ENCODE results near the gene TSKS.

The TSKS gene

DNA sequence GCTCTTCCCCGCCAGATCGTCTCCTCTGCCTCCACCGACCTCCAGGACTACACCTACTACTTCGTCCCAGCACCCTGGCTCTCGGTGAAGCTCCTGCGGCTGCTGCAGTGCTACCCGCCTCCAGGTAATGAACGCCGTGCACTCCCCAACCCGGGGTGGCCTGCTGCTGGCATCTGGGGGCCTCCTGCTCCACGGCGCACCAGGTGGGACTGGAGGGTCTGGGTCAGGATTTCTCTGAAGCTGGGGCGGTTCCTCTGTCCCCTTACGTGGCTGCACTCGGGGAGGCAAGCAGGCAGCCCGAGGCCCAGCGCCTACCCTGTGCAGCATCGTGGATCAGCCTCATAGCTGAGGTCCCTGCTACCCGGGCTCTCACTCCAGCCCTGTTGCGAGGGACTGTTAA lies 32.5 kb upstream of the TSKS start:
- DNase-seq (ENCODE audit: low read depth in 2 of 2, low spot score in 1 of 2), result no peak

DNA sequence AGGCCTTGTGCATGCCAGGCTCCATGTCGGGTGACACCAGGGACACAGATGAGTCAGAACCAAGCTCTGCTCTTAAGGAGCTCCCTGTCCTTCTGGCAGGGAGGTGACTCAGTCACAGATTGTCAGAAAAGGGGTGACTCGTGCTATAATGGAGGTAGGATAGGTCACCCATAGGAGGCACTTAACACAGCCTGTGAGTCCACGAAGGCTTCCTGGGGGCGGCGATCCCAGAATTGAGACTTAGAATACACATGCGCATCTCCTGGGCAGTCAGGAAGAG lies 30.4 kb upstream of the TSKS start:
- no peak for DNase-seq (ENCODE audit: low read depth in 2 of 2, low spot score in 1 of 2)

DNA sequence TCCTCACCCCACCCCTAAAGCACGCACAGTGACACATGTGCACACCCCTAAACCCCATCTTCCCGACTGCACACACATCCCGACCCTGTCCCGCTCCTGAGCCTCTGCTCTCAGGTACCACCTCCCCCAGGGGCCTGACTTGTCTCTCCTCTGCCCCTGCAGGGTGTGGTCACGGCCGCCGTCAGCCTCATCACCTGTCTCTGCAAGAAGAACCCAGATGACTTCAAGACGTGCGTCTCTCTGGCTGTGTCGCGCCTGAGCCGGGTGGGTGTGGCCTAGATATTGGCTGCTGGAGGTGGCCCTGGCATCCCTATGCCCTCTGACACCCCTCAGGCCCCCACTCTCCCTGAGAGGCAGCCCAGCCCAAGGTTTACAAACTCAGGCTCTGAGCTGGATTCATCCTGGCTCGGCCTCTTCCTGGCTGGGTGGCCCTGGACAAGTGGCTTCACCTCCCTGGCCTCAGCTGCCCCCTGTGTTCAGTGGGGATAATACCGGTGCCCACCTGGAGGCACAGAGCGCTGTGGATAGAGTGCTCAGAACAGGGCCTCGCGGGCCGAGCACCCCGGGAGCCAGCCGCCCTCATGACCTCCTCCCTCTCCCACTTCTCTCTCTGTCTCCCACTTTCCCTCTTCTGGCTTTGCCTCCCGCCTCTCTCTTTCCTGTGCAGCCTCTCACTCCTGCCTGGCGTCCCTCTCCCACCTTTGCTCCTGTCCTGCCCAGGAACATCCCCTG lies 29.9 kb upstream of the TSKS start:
- no peak for DNase-seq (ENCODE audit: low read depth in 2 of 2, low spot score in 1 of 2)

DNA sequence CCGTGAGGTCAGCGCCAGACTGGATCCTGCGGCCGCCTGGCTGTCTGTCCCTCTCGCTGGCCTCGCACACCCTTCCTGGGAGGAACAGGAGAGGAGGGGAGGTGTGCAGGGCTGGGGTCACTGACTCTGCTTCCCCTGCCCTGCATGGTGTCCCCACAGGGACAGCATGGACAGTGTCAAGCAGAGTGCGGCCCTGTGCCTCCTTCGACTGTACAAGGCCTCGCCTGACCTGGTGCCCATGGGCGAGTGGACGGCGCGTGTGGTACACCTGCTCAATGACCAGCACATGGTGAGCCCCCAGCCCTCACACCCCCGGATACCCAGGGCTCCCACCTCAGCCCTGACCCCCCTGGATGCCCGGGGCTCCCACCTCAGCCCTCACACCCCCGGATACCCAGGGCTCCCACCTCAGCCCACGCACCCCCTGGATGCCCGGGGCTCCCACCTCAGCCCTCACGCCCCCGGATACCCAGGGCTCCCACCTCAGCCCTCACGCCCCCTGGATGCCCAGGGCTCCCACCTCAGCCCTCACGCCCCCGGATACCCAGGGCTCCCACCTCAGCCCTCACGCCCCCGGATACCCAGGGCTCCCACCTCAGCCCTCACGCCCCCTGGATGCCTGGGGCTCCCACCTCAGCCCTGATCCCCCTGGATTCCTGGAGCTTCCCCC lies 28.8 kb upstream of the TSKS start:
- DNase-seq (ENCODE audit: low read depth in 2 of 2, low spot score in 1 of 2), result no peak

DNA sequence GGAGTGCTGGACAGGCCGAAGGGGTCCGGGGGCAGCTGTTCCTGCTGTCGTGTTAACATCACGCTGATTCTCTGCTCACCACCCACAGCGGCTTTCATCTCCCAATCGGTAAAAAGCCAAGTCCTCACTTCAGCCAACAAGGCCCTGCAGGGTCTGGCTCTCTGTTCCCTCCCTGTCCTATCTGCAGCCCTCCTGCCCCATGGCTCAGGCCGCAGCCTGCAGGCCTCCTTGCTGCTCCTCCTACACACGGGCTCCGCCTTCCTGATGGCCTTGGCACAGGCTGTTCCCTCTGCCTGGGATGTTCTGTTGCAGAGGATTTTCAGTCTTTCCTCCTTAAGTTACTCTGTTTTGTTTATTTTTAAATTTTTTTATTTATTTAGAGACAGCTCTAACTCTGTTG lies 27.8 kb upstream of the TSKS start:
- no peak for DNase-seq (ENCODE audit: low read depth in 2 of 2, low spot score in 1 of 2)

DNA sequence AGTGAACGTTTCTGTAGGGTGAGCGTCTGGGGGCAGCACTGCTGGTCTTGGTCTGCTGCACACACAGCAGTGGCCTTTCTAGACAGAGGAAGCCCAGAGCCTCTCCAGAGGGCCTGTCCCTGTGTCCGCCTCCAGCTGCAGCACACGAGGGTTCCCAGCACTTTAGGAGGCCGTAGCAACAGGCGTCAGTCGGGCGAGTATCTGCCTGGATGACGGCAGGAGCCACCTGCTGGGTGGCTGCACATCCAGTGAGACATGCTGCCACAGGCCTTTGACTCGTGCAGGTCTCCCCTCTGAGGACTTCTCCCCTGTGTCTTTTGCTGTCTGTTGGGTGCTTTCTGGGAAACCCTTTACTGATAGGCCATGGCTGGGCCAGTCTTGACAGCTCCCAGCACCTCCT lies 25.8 kb upstream of the TSKS start:
- no peak for DNase-seq (ENCODE audit: low read depth in 2 of 2, low spot score in 1 of 2)

DNA sequence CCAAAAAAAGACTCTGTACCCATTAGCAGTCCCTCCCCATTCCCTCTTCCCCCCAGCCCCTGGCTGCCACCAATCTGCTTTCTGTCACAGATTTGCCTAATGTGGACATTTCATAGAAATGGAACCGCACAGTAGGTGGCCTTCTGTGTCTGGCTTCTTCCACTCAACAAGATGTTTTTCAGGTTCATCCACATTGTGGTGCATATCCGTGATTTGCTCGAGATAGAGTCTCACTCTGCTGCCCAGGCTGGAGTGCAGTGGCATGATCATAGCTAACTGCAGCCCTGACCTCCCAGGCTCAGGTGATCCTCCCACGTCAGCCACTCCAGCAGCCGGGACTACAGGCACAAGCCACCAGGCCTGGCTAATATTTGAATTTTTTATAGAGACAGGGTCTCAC lies 24.6 kb upstream of the TSKS start:
- no peak for DNase-seq (ENCODE audit: low read depth in 2 of 2, low spot score in 1 of 2)

DNA sequence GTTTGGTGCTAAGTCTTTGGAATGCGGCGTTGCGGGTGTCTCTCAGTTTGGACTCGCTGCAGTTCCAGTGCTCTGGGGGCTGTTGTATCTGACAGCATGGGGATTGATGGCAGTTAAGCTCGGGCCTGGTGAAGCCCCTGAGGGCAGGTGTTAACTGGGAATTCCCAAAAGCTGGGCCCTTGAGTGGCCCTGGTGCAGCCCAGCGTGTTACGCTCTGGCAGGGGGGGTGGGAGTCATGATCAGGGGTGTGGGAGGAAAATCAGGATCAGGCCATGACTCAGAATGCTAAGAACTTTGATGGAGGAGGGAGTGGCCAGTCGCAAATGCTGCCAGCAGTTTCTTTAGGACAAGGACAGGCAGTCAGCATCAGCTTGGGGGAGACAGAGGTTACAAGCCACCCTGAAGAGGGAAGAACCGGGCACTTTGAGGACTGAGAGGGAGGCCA lies 23.3 kb upstream of the TSKS start:
- DNase-seq (ENCODE audit: low read depth in 2 of 2, low spot score in 1 of 2), result no peak

DNA sequence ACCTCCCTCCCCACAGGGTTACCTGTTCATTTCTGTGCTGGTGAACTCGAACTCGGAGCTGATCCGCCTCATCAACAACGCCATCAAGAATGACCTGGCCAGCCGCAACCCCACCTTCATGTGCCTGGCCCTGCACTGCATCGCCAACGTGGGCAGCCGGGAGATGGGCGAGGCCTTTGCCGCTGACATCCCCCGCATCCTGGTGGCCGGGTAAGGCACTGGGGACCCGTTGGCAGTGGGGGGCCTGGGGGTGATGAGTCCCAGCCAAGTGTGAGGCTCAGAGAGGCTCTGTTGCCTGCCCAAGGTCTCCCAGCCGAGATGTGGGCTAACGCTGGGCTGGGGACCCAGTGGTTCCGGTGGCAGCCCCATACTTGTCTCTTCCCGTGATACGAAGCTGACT lies 19.4 kb upstream of the TSKS start:
- no peak for DNase-seq (ENCODE audit: low read depth in 2 of 2, low spot score in 1 of 2)

DNA sequence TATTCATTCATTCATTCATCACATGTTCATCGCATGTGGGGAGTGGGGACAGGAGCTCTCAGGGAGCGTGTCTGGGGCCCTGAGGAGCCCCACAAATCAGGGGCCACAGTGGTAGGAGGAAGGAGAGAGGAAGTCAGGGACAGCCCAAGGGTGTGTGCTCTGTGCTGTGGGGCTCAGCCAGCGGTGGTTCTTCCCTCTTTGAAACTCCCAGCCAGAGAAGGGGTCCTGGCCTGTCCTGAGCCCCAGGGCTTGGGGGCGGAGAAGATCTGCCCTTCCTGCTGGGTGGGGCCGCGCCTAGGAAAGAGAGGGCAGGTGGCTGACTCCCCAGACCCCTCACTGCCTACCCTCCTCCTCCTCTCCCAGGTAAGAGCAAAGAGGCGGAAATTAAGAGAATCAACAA lies 18.3 kb upstream of the TSKS start:
- DNase-seq (ENCODE audit: low read depth in 2 of 2, low spot score in 1 of 2), result no peak

DNA sequence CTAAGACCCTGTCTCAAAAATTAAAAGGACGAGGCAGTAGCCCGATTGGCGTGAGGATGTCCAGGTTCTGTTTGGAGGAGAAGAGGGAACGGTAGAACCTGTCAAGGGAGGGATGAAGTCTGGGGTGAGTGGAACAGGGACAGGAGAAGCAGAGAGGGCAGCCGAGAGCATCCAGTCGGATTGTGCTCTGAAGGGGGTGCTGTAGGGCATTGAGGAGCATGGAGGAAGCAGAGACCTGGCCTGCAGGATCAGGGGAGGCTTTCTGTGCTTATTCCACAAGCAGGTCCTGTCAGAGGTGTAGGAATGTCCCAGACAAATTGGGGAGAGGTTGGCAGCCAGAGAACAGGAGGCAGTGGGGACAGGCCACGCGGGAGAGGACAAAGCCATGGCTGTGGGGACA lies 17.8 kb upstream of the TSKS start:
- no peak for DNase-seq (ENCODE audit: low read depth in 2 of 2, low spot score in 1 of 2)

DNA sequence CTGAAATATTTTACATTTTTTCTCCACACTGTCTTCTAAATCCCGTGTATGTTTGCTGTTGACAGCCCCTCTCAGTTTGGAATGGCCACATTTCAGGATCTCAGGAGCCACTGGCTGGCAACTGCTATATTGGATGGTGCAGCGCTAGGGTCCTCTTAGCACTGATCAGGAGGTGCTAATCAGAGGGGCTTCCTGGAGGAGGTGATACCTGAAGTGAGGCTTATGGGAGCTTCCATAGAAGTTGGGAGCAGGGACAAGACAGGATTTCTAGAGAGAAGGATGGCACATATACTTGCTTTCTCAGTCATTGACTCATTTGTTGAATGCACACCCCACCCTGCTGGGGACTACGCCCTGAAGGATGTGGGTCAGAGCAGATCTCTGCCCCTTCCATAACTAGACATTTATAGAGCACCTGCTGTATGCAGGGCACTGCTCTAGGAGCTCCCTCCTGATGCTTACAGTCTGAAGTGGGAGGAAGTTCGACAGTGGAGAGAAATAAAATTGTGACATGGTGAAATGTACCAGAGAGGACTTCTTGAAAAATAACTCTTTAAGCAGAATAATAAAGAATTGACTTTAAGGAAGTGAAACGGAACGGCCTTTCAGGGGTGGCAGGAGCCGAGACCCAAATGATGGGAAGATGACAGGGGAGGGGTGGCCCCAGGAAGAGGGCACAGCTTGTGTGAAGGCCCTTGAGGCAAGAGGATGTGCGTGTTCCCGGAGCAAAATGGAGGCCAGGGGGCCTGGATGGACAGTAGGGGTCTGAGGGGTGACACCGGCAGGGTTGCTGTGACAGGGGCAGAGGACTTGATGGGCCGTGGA lies 16.8 kb upstream of the TSKS start:
- no peak for DNase-seq (ENCODE audit: low read depth in 2 of 2, low spot score in 1 of 2)

DNA sequence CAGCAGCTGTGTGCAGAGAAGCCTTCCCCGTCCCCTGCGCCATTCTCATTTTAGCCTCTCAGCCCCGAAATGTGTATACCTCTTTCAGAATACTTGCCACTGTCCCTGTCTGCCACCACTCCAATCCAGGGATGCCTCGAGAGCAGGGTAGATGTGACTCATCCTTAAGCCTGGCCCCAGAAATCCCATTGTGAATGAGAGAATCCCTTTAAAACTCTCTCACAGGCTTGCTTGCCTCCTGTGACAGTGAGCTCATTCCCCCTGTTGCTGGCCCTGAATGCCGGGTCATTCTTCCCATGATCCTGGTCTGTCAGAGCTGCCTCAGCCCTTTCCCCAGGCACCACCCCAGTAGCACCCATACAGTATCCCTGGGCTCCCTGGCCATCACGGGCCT lies 13.3 kb upstream of the TSKS start:
- DNase-seq (ENCODE audit: low read depth in 2 of 2, low spot score in 1 of 2), result no peak

DNA sequence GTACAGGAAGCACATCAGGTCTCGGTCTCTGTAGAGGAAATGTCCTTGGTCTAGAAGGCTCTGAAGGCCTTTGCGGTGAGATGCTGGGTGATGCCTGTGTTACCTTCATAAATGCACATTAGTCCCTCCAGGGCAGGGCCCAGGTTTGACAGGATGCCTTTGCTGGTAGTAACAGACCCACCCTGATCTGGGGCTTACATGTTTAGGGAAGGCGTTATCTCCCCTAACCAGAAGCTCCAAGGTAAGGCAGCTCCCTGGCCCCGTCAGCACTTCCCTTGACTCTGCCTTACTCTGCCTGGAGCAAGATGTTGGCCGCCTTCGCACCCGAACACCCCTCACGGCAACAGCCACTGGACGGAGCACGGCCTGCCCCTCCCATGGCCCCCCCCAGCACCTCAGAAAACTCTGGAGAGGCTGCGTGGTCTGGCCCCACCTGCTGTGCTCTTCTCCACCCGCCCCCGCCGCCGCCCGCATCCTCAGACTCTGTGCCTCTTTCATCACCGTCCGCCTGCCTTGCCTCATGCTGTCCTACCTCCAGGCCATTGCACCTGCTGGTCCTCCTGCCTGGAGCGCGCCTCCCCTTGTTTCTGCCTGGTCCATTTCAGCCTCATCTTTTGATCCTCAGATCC lies 12.8 kb upstream of the TSKS start:
- no peak for DNase-seq (ENCODE audit: low read depth in 2 of 2, low spot score in 1 of 2)

DNA sequence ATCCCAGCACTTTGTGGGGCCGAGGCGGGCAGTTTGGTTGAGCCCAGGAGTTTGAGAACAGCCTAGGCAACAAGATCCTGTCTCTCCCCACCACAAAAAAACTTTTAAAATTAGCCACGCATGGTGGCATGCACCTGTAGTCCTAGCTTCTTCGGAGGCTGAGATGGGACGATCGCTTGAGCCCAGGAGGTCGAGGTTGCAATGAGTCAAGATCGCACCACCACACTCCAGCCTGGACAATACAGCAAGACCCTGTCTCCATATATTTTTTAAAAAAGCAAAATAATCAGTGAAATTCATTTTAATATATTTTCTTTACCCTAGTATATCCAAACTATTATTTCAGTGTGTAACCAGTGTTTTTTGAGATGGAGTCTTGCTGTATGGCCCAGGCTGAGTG lies 11.9 kb upstream of the TSKS start:
- DNase-seq (ENCODE audit: low read depth in 2 of 2, low spot score in 1 of 2), result no peak

DNA sequence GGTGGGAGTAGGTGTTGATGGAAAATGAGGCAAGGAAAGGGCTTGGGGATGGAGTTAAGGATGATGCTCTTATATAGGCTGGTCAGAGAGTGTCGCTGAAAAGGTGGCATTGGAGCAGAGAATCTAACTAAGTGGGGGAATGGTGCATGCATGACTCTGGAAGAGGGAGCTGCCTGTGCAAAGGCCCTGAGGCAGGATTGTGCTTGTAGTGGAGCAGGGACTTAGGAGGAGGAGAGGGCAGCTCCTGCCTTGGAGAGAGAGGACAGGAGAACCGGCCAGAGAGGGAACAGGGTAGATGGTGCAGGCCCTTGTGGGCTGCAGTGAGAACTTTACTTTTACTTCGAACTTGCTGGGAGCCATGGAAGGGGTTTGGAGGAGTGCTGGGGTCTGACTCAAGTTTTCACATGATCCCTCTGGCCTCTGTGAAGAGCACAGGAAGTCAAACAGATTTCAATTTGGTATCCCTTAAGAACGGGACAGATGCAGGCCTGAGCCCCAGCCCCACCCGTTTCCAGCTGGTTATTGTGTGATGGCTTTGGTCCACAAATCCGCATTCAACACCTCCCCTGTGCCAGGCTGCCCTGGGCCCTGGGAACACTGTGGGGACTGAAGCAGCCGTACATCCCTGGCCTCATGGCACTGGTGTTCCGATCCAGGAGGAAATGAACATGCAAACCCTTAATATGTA lies 10.7 kb upstream of the TSKS start:
- no peak for DNase-seq (ENCODE audit: low read depth in 2 of 2, low spot score in 1 of 2)

DNA sequence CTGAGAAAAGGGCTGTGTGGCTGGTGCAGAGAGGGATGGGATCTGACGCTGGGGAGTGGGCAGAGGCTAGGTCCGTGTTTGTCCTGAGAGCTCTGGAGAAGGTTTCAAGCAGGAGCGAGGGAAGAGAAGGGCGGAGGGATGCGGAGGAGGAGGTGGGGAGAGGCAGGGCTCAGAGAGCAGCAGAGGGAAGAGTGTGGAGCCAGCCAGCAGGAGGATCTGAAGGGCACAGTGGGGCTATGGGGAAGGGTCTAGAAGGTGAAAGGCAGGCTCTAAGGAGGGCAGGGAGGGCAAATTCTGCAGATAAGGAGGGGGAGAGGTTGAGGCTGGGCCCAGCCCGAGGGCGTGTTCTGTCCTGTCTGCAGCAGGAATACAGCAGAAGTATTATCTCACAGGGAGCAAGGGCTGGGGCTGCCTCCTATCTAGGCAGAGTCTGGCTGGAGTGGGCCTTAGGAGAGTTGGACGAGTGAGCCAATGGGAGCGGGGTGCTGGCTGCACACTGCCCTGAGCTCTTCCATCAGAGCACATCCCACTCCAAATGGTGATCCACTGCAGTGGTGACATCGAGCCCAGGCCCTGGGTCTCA lies 9.8 kb upstream of the TSKS start:
- DNase-seq (ENCODE audit: low read depth in 2 of 2, low spot score in 1 of 2), result no peak

DNA sequence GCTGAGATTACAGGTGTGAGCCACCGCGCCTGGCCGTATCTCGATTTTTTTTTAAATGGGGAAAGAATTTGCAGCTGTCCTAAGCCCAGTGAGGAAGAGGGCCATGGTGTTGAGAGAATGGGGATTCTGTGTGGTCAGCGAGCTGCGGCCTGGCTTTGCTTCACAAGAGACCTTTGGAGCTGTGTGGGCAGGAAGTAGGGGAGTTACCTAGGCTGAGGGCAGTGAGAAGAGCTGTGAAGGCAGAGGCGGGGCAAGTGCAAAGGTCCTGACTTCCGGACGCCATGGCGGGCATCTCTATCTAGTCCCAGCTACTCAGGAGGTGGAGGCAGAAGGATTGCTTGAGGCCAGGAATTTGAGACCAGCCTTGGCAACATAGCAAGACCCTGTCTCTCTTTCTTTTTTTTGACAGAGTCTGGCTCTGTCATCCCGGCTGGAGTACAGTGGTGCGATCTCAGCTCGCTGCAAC lies 8.6 kb upstream of the TSKS start:
- DNase-seq (ENCODE audit: low read depth in 2 of 2, low spot score in 1 of 2), result peak in 1 of 2 donors; percentile 6

DNA sequence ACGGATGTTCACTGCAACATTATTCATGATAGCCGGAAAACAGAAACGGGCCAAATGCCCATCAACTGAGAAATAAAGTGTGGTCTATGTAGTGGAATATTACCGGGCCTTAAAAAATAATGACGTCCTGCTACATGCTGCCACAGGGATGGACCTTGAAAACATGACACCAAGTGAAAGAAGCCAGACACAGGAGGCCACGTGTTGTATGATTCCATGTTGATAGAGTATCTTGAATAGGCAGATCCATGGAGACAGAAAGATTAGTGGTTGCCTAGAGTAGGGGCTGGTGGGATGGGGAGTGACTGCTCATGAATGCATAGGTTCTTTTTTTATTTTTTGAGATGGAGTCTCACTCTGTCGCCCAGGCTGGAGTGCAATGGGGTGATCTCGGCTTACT lies 7.4 kb upstream of the TSKS start:
- DNase-seq (ENCODE audit: low read depth in 2 of 2, low spot score in 1 of 2), result no peak

DNA sequence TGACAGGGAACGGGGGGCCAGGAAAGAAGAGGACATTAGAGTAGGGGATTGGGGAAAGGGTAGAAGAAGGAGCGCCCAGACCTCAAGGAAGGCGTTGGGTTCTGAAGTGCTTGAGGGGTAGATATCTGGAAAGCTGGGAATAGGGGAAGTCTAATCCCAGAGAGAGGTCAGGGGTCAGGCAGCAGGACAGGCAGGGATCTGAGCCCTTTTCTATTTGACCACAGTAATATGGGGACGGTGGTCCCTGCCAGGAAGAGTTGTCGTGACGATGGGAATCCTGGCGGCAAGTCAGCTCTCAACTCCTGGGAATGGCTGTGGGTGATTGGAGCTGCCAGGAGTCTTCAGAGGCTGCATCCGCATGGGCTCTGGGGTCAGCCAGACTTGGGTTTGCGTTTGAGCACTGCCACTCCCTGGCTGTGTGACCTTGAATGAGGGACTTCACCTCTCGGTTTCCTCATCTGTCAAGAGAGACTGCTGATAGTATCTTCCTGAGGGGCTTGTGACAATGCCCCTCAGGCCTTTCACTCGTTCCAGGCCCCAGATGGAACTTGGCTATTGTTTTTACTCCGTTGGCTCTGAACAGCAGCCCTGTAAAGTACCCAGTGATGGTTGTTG lies 5.0 kb upstream of the TSKS start:
- DNase-seq (ENCODE audit: low read depth in 2 of 2, low spot score in 1 of 2), result no peak

DNA sequence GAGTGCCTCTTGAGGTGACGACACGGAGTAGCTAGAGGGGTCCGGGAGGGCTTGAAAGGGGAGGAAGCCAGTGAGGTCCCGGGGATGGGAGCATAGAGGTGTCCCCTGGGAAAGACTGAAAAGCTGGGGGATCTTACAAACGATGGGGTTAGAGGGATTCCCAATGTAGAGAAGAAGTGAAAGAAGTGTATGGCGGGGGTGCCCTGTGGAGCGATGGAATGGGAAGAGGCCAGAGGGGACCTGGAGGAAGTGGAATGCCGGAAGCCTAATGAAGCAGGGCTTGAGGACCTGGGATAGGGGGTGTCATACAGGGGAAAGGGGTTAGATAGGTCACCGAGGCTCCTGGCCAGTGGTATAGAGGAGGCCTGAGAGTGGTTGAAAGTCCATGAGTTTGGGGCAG lies 4.3 kb upstream of the TSKS start:
- no peak for DNase-seq (ENCODE audit: low read depth in 2 of 2, low spot score in 1 of 2)
